H1 (cell line): ENCODE data around the gene CHD6. TPM values are rescaled to one million over a fixed set of nuclear protein-coding genes. Genes with fewer than 3 reads are reported as not detected.

Source experiments
- CTCF ChIA-PET: fragments of 300-600 bp; sonication (Branson Sonifier 250); formaldehyde crosslinking; loops from one replicate; lab custom pipeline; 2021; ENCODE audit not compliant: partially characterized antibody; lab: Charles Lee
- POLR2A ChIA-PET: fragments of 300-600 bp; sonication (Branson Sonifier 250); formaldehyde crosslinking; loops from one replicate; lab custom pipeline; 2021; ENCODE audit warnings: inconsistent platforms; ENCODE audit not compliant: partially characterized antibody; lab: Charles Lee
- DNase-seq, 2 experiments: peaks; one replicate each; pipeline versions ENCODE4 v3.0.0 to v3.0.0-alpha.2; 2010 to 2022; ENCODE audit warnings: low spot score in 2 of 2, low read depth in 1 of 2, mixed read lengths in 1 of 2
- FAIRE-seq: peaks from 2 replicates; lab custom pipeline; 2011; peaks lifted over from hg19 to GRCh38; lab: Jason Lieb, UNC
- H2AFZ ChIP-seq: 2 replicates; pipeline ENCODE4 v1.8.1; 2012; ENCODE audit warnings: low read length, inconsistent platforms
- H2AK5ac ChIP-seq: 2 replicates; pipeline ENCODE4 v1.6.1; 2013; ENCODE audit warnings: low read depth, low read length
- H2BK120ac ChIP-seq: replicated peaks from 2 replicates; pipeline ENCODE3; 2013; ENCODE audit warnings: low read depth, low read length, inconsistent platforms
- H2BK12ac ChIP-seq: 2 replicates; pipeline ENCODE4 v1.6.1; 2013; ENCODE audit warnings: low read depth, low read length
- H2BK15ac ChIP-seq: 2 replicates; pipeline ENCODE4 v1.6.1; 2013; ENCODE audit warnings: low read length
- H2BK20ac ChIP-seq: 2 replicates; pipeline ENCODE4 v1.6.1; 2013; ENCODE audit warnings: low read length
- H2BK5ac ChIP-seq: 2 replicates; pipeline ENCODE4 v1.6.1; 2013; ENCODE audit warnings: low read depth, low read length
- H3K14ac ChIP-seq: 2 replicates; pipeline ENCODE4 v1.6.1; 2013; ENCODE audit warnings: inconsistent platforms; ENCODE audit not compliant: insufficient read length
- H3K18ac ChIP-seq: 2 replicates; pipeline ENCODE4 v1.6.1; 2013; ENCODE audit warnings: low read length; ENCODE audit errors: extremely low read depth
- H3K23ac ChIP-seq: 2 replicates; pipeline ENCODE4 v1.6.1; 2013; ENCODE audit warnings: inconsistent platforms; ENCODE audit not compliant: insufficient read length
- H3K23me2 ChIP-seq: 2 replicates; pipeline ENCODE4 v1.6.1; 2013; ENCODE audit warnings: low read depth, low read length
- H3K27ac ChIP-seq: 2 replicates; pipeline ENCODE4 v1.6.1; 2011; ENCODE audit warnings: low read depth, low read length, inconsistent platforms
- H3K27me3 ChIP-seq, 4 experiments: replicated peaks in 1 of 4; 1 replicate in 1 of 4; 2 replicates in 3 of 4; pipeline versions ENCODE4 v1.6.1 to v1.8.1; 2011 to 2013; ENCODE audit warnings: low read length in 3 of 4, mild to moderate bottlenecking in 3 of 4, inconsistent platforms in 2 of 4, mixed read lengths in 2 of 4, moderate library complexity in 1 of 4; ENCODE audit not compliant: control insufficient read depth in 3 of 4, insufficient read depth in 3 of 4; ENCODE audit errors: extremely low read depth in 1 of 4
- H3K36me3 ChIP-seq, 4 experiments: 2 replicates each; pipeline versions ENCODE4 v1.6.1 to v1.8.1; 2011 to 2013; ENCODE audit warnings: mild to moderate bottlenecking in 4 of 4, low read length in 3 of 4, moderate library complexity in 2 of 4, control low read depth in 1 of 4, inconsistent platforms in 1 of 4; ENCODE audit not compliant: insufficient read depth in 4 of 4, control insufficient read depth in 2 of 4
- H3K4ac ChIP-seq: replicated peaks from 2 replicates; pipeline ENCODE3; 2013; ENCODE audit warnings: low read length, low read depth, mixed read lengths, inconsistent platforms; ENCODE audit not compliant: insufficient read length
- H3K4me1 ChIP-seq, 4 experiments: replicated peaks in 1 of 4; 1 replicate in 1 of 4; 2 replicates in 3 of 4; pipeline versions ENCODE4 v1.6.1 to v1.8.1; 2011 to 2013; ENCODE audit warnings: low read length in 3 of 4, inconsistent platforms in 2 of 4, mixed read lengths in 1 of 4; ENCODE audit not compliant: insufficient read depth in 4 of 4, control insufficient read depth in 3 of 4
- H3K4me2 ChIP-seq, 2 experiments: 2 replicates each; pipeline versions ENCODE4 v1.6.1 to v1.8.1; 2011 to 2013; ENCODE audit warnings: low read depth in 2 of 2, low read length in 2 of 2, control low read depth in 1 of 2, inconsistent platforms in 1 of 2, mild to moderate bottlenecking in 1 of 2; ENCODE audit not compliant: insufficient read depth in 1 of 2
- H3K4me3 ChIP-seq, 4 experiments: fragments of 200-600, 300-600 bp in 1 of 4; sonication (generic), shearing (Covaris generic), sonication (Bioruptor Twin) in 1 of 4; 2 replicates each; pipeline versions ENCODE4 v1.5.1 to v1.8.1; 2011 to 2016; ENCODE audit warnings: low read length in 4 of 4, low read depth in 3 of 4, control low read depth in 2 of 4, inconsistent platforms in 2 of 4, mild to moderate bottlenecking in 2 of 4, mixed read lengths in 1 of 4, moderate library complexity in 1 of 4; ENCODE audit not compliant: insufficient read depth in 2 of 4; ENCODE audit errors: extremely low read depth in 1 of 4
- H3K56ac ChIP-seq: replicated peaks from 2 replicates; pipeline ENCODE3; 2013; ENCODE audit warnings: low read depth, mild to moderate bottlenecking, mixed read lengths, low read length, inconsistent platforms; ENCODE audit not compliant: insufficient read length
- H3K79me1 ChIP-seq: 2 replicates; pipeline ENCODE4 v1.6.1; 2013; ENCODE audit warnings: low read depth, low read length, control low read depth
- H3K79me2 ChIP-seq, 2 experiments: 2 replicates each; pipeline versions ENCODE4 v1.6.1 to v1.8.1; 2012 to 2013; ENCODE audit warnings: low read length in 2 of 2, mild to moderate bottlenecking in 2 of 2, inconsistent platforms in 1 of 2; ENCODE audit not compliant: insufficient read depth in 2 of 2, control insufficient read depth in 1 of 2
- H3K9ac ChIP-seq, 4 experiments: replicated peaks in 1 of 4; 1 replicate in 1 of 4; 2 replicates in 3 of 4; pipeline versions ENCODE4 v1.6.1 to v1.8.1; 2011 to 2013; ENCODE audit warnings: low read depth in 3 of 4, low read length in 3 of 4, control low read depth in 2 of 4, mild to moderate bottlenecking in 2 of 4, moderate library complexity in 2 of 4, inconsistent platforms in 1 of 4; ENCODE audit errors: extremely low read depth in 1 of 4
- H3K9me3 ChIP-seq, 2 experiments: 2 replicates each; pipeline versions ENCODE4 v1.6.1 to v1.8.1; 2012 to 2013; ENCODE audit warnings: mild to moderate bottlenecking in 2 of 2, moderate library complexity in 2 of 2, control low read depth in 1 of 2, inconsistent platforms in 1 of 2, low read depth in 1 of 2, low read length in 1 of 2, mixed read lengths in 1 of 2; ENCODE audit not compliant: insufficient read depth in 2 of 2
- H4K20me1 ChIP-seq, 2 experiments: replicated peaks in 1 of 2; 2 replicates each; pipeline versions ENCODE3 to v1.8.1; 2011 to 2013; ENCODE audit warnings: inconsistent platforms in 2 of 2, low read length in 2 of 2, mild to moderate bottlenecking in 1 of 2; ENCODE audit not compliant: insufficient read depth in 2 of 2, control insufficient read depth in 1 of 2
- H4K5ac ChIP-seq: 2 replicates; pipeline ENCODE4 v1.6.1; 2013; ENCODE audit warnings: low read length, low read depth, mixed read lengths, inconsistent platforms; ENCODE audit not compliant: insufficient read length
- H4K8ac ChIP-seq: 2 replicates; pipeline ENCODE4 v1.8.0; 2013; ENCODE audit warnings: mild to moderate bottlenecking, moderate library complexity, low read length, inconsistent platforms; ENCODE audit not compliant: insufficient read depth; ENCODE audit errors: extremely low read depth
- H4K91ac ChIP-seq: replicated peaks from 2 replicates; pipeline ENCODE3; 2013; ENCODE audit warnings: low read length, mixed read lengths, inconsistent platforms; ENCODE audit not compliant: insufficient read length
- RAD21 ChIP-seq, 2 experiments: IDR thresholded peaks in 1 of 2; conservative IDR thresholded peaks in 1 of 2; 2 replicates each; pipeline ENCODE4 v1.6.1; 2011; ENCODE audit warnings: low read depth in 2 of 2, low read length in 2 of 2, improper control_type of control experiment in 1 of 2, inconsistent platforms in 1 of 2, mild to moderate bottlenecking in 1 of 2, moderate library complexity in 1 of 2
- polyA plus RNA-seq, 7 experiments: library from polyadenylated mRNA; depleted of rRNA in 3 of 7; stranded (reverse) in 5 of 7; unstranded in 2 of 7; fragments of >200 nt in 5 of 7; fragments of 200-250 nt in 2 of 7; gene quantifications; 1 replicate in 5 of 7; 2 replicates in 1 of 7; 4 replicates in 1 of 7; pipeline versions ENCODE4 v1.2.1 to v1.2.3, GENCODE V29; 2011 to 2013; ENCODE audit warnings: missing spikeins in 2 of 7, mixed read lengths in 2 of 7
- total RNA-seq: library from RNA; stranded (reverse); fragmentation: NEBNext Ultra II Directional; extraction: Animal tissue kit (Norgen Biotek cat#: 25700); gene quantifications from 2 replicates; pipeline ENCODE4 v1.2.1, GENCODE V29; 2021

The CHD6 gene
- total and polyA plus RNA-seq, 2 of the 8 experiments (the other 6 are each of a cell fraction or from before 2014, with no cell fraction given) = 11.1 to 62.9 TPM

DNA sequence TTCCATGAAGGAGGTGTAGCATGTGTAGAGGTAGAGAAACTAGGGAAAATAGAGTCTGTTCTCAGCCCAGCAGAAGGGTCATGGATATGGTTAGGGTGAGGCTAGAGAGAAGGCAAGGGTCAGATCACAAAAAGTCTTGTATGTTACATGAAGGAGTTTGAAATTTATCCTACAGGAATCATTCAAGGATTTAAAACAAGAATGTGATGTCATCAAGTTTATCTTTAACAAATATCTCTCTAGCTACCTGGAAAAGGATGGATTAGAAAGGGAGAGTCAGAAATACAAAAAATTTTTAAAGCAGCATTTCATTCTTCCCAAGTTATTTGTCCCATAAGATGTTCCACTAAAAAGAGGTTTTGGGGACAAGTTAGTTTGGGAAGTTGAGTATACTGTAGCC lies 4.4 kb upstream of the CHD6 start:
- no peak overlapping the region for H3K56ac ChIP-seq
- H3K27me3 ChIP-seq = no peaks in the 10 kb centered on the region
- no peak overlapping the region for H3K9ac ChIP-seq

More for the DNA sequence above, 4.4 kb upstream of the CHD6 start:
- no peak overlapping the region for H3K14ac ChIP-seq
- H2BK12ac ChIP-seq = no peak overlapping the region
- H3K27ac ChIP-seq = no peak overlapping the region
- no peak overlapping the region for H2AK5ac ChIP-seq
- H4K20me1 ChIP-seq = no peaks in the 10 kb centered on the region
- H2AFZ ChIP-seq = no peak overlapping the region
- H4K91ac ChIP-seq = no peak overlapping the region
- no peak overlapping the region for H3K4ac ChIP-seq
- FAIRE-seq = no peak
- H3K23me2 ChIP-seq = no peaks in the 10 kb centered on the region; the same call in 1 of the 2 replicates
- no peak overlapping the region for H3K23ac ChIP-seq
- H3K4me2 ChIP-seq = no peak overlapping the region
- H3K4me1 ChIP-seq = no peaks in the 10 kb centered on the region; a peak in 2 of 7 replicates
- no peaks in the 10 kb centered on the region for H3K79me1 ChIP-seq
- no peak overlapping the region for H2BK120ac ChIP-seq
- no peak overlapping the region for H2BK15ac ChIP-seq
- no peak overlapping the region for H3K18ac ChIP-seq
- no peak overlapping the region for H3K4me3 ChIP-seq
- ChIA-PET POLR2A (no interaction called here), CTCF (interaction anchor here (0.6 to 2.4 kb wide), 5 partner anchors 11 to 235 kb away, joined by 3 to 6 read pairs (median 3); no protein-coding TSS in a partner anchor)
- H4K8ac ChIP-seq = no peak overlapping the region
- peaks cover 0 to under 1% of the 10 kb centered on the region in 2 experiments; a peak in 3 of 4 replicates for H3K79me2 ChIP-seq
- no peak overlapping the region; the same call in 1 of the 2 replicates for H2BK20ac ChIP-seq
- no peaks in the 10 kb centered on the region for H3K36me3 ChIP-seq
- no peaks in the 10 kb centered on the region for H3K9me3 ChIP-seq
- no peak for TF ChIP-seq RAD21 (IDR thresholded peaks at IDR 0.05 in 1 of 2, conservative IDR thresholded peaks at IDR 0.05 in 1 of 2; ENCODE audit: low read depth in 2 of 2, low read length in 2 of 2)
- DNase-seq = no peak
- no peak overlapping the region for H2BK5ac ChIP-seq
- no peak overlapping the region for H4K5ac ChIP-seq
